ENCODE data around the gene GRAMD1B. TPM values are rescaled to one million over a fixed set of nuclear protein-coding genes. Genes with fewer than 3 reads are reported as not detected.

GRAMD1B gene
- total RNA-seq, 3 donors from 2014 or later = 2.0 to 10.2 (median 8.2) TPM

GRCh38 chr11:123532131-123532530 is 102.1 kb downstream of the GRAMD1B start:
- intact Hi-C loops (cut with DNase I; ENCODE audit: low total_unique reads) = no loop called here
- no peaks in the 10 kb centered on the region for H3K9me3 ChIP-seq
- DNase-seq (ENCODE audit: low spot score in 2 of 2) = no peak
- TF ChIP-seq POLR2A (IDR thresholded peaks at IDR 0.05) = no peak
- TF ChIP-seq POLR2AphosphoS5 (IDR thresholded peaks at IDR 0.05) = no peak
- TF ChIP-seq CTCF (IDR thresholded peaks at IDR 0.05) = no peak
- no peaks in the 10 kb centered on the region for H3K27me3 ChIP-seq
- no peak overlapping the region for H3K4me3 ChIP-seq
- no peak overlapping the region for H3K27ac ChIP-seq
- H3K36me3 ChIP-seq = no peaks in the 10 kb centered on the region
- no peaks in the 10 kb centered on the region for H3K4me1 ChIP-seq

GRCh38 chr11:123535401-123535800 is 105.3 kb downstream of the GRAMD1B start:
- Histone ChIP-seq H3K4me3 (no peak overlapping the region), H3K27ac (no peak overlapping the region), H3K4me1 (no peaks in the 10 kb centered on the region), H3K36me3 (no peaks in the 10 kb centered on the region), H3K27me3 (no peaks in the 10 kb centered on the region), H3K9me3 (no peaks in the 10 kb centered on the region)
- DNase-seq (ENCODE audit: low spot score in 2 of 2) = no peak
- intact Hi-C loops (cut with DNase I; ENCODE audit: low total_unique reads) = no loop called here
- no peak for TF ChIP-seq POLR2A (IDR thresholded peaks at IDR 0.05)
- TF ChIP-seq POLR2AphosphoS5 (IDR thresholded peaks at IDR 0.05) = no peak
- TF ChIP-seq CTCF (IDR thresholded peaks at IDR 0.05) = no peak

DNA sequence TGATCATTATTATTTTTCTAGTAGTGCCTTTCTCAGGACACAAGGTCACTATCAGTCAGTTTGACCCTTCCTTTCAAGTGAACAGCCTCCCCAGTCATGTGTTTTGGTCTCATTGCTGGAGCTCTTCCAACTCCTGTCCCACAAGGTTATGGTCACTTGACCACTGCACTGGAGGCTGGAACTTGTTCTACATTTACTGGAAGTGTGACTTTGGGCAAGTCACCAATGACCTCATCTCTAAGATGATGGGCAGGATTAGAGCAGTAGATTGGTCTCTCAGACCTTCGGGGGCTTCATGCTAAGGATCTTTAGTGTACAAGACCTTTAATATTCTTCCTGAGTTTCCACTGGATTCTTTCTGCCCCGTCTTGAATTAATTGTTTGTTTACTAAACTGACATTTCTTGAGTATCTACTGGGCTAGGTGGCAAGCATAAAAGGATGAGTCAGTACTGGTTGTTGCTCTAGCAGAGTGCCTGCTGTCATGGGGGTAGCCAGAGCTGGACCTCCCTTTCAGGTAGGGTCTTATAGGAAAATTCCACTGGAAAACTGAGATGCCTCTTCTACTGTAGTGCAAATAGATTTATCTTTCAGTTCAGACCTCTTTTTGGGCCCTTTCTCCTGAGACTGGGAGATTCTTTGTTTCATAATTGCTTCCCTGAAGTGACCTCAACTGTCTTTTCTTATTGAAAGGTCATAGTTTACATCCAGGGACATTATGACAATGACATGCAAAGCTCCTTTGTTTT is 106.8 kb downstream of the GRAMD1B start:
- H3K9me3 ChIP-seq = no peaks in the 10 kb centered on the region
- no peak overlapping the region for H3K4me3 ChIP-seq
- TF ChIP-seq CTCF (IDR thresholded peaks at IDR 0.05) = no peak
- TF ChIP-seq POLR2AphosphoS5 (IDR thresholded peaks at IDR 0.05) = no peak
- no peak for TF ChIP-seq POLR2A (IDR thresholded peaks at IDR 0.05)
- no peaks in the 10 kb centered on the region for H3K4me1 ChIP-seq
- H3K27ac ChIP-seq = no peak overlapping the region
- H3K36me3 ChIP-seq = no peaks in the 10 kb centered on the region
- intact Hi-C loops (cut with DNase I; ENCODE audit: low total_unique reads) = no loop called here
- H3K27me3 ChIP-seq = no peaks in the 10 kb centered on the region
- DNase-seq (ENCODE audit: low spot score in 2 of 2) = no peak

GRCh38 chr11:123537726-123538125 is 107.7 kb downstream of the GRAMD1B start:
- no peak for DNase-seq (ENCODE audit: low spot score in 2 of 2)
- TF ChIP-seq CTCF (IDR thresholded peaks at IDR 0.05) = no peak
- TF ChIP-seq POLR2A (IDR thresholded peaks at IDR 0.05) = no peak
- no peak for TF ChIP-seq POLR2AphosphoS5 (IDR thresholded peaks at IDR 0.05)
- no peaks in the 10 kb centered on the region for H3K27me3 ChIP-seq
- H3K4me1 ChIP-seq = no peaks in the 10 kb centered on the region
- no peaks in the 10 kb centered on the region for H3K9me3 ChIP-seq
- no peak overlapping the region for H3K27ac ChIP-seq
- H3K36me3 ChIP-seq = no peaks in the 10 kb centered on the region
- no peak overlapping the region for H3K4me3 ChIP-seq
- intact Hi-C loops (cut with DNase I; ENCODE audit: low total_unique reads) = no loop called here

GRCh38 chr11:123543797-123544196 is 113.7 kb downstream of the GRAMD1B start:
- Histone ChIP-seq H3K36me3 (no peaks in the 10 kb centered on the region), H3K27me3 (no peaks in the 10 kb centered on the region), H3K9me3 (no peaks in the 10 kb centered on the region), H3K27ac (no peak overlapping the region), H3K4me1 (no peaks in the 10 kb centered on the region), H3K4me3 (no peak overlapping the region)
- intact Hi-C loops (cut with DNase I; ENCODE audit: low total_unique reads) = no loop called here
- TF ChIP-seq POLR2A (IDR thresholded peaks at IDR 0.05) = no peak
- TF ChIP-seq POLR2AphosphoS5 (IDR thresholded peaks at IDR 0.05) = no peak
- TF ChIP-seq CTCF (IDR thresholded peaks at IDR 0.05) = no peak
- no peak for DNase-seq (ENCODE audit: low spot score in 2 of 2)

Data from breast epithelium (tissue), 4 donors.